ENCODE measurements around the gene MICOS13.
"Not testable (repeated sequence)": the region's sequence is repeated elsewhere in the genome, so short reads cannot be mapped to it uniquely, and the experiment has no call there.

Gene MICOS13

DNA sequence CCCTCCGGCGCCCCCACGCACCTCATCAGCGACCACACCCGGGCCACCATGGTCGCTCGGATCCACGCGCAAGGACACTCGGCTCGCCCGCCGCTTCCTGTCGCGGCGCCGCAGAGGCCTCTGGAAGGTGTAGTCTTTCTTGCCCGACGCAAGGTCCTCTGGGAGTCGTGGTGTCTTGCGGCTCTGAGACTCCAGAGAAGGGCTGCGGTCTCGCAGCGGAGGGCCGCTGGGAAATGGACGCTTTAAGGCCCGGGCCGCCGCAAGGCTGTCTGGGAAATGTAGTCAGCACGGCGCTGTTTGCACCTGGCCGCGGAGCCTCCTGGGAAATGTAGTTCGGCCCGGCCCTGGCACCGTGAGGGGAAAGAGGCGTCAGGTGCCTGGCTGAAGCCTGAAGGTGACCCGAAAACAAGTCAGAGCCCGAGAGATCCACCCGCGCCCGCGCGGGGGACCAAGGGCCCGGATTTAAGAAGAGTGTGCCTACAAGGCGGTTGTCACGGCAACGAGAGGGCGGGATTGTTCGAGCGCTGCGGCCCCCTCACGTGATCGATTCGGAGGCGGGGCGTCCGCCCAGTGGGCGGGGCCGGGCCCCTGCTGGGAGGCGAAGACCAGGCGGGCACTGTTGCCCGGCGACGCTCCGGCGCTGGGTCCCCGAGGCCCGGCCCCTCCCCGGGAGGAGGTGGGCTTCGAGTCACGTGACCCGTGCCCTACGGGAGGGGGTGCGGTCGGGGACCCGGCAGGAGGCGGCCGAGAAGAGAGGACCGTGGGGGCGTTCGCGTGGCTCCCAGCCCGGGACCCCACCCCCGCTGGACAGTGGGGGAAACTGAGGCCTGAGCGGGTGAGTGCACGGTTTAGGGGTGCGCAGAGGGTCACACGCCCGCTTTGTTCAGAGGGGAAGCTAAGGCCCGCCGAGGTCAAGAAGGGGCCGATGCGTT lies at the start of gene MICOS13, which contains the start of gene HSD11B1L:
Gene MICOS13, minus strand, starts transcription at position 80 of the 932 bp plus-strand sequence. Its CDS starts 30 bp downstream, at position 50.
Gene HSD11B1L, plus strand, starts transcription at position 591 of the 932 bp plus-strand sequence. CDS start 3,806 bp downstream, outside the sequence.
- DNase-seq (ENCODE audit: low read depth in 2 of 2), result peak; percentile 93 to 96

DNA sequence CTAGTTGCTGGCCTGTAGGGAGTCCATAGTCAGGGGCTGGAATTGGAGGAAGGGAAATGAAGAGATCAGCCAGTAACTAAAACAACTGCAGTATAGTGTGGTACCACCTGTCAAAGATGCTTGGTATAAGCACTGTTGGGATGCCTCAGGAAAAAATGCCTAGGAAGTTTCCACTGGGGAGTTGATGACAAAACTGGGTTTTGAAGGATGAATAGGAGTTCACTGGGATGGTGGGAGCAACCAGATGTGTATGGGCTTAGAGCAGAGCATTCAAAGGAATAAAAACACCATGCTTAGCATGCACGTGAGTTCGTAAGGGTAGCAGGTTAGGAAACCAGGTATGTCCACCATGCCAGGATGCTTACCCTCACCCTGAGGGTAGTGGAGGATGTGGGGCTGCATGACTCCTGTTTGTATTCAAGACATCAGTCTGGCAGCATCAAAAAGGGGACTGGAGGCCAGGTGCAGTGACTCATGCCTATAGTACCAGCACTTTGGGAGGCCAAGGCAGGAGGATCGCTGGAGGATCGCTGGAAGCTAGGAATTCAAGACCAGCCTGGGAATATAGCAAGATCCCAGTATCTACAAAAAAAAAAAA lies 47.2 kb upstream of the MICOS13 start:
- DNase-seq (ENCODE audit: low read depth in 2 of 2), result no peak

GRCh38 chr19:5719961-5720790 lies 39.9 kb upstream of the MICOS13 start, which contains the start of the genes CATSPERD and LONP1:
CATSPERD (plus strand) TSS chr19:5720637; CDS start chr19:5720738, 101 bp downstream.
LONP1 (minus strand) TSS chr19:5720146; CDS start chr19:5720132, 14 bp downstream.
- peak; percentile 96 to 98 for DNase-seq (ENCODE audit: low read depth in 2 of 2)

DNA sequence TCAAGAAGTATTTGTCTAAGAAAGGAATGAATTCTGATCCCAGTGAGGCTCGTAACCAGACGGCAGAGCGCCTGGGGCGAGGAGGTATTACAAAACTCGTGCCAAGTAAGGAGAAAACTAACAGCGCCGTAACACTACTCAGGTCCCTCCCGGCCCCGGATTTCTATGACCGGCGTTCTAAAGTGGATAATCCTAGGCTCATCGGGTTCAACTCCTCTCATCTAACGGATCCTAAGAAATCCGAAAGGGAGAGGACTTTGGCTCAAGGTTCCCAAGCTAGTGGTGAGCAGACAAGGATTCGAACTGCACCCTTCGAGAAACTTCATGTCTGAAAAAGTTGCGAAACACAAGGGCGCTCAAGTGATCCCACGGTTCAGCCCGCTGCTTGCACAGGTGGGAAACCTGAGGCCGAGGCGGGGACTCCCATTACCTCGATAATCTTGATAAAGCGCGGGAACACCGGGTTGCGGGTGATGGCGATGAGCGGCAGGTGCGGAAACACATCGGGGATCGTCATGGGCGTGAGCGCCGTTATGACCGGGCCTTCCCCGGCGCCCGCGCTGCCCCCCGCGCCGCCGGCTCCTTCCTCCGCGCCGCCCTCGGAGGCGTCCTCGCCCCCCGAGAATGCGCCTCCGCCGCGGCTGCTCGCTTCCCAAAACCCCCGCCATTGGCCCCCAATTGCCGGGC lies 39.1 kb upstream of the MICOS13 start:
- no peak for DNase-seq (ENCODE audit: low read depth in 2 of 2)

GRCh38 chr19:5718579-5719273 lies 38.4 kb upstream of the MICOS13 start:
- DNase-seq (ENCODE audit: low read depth in 2 of 2), result peak in 1 of 2 donors; percentile 40

GRCh38 chr19:5718037-5718578 lies 37.8 kb upstream of the MICOS13 start:
- peak in 1 of 2 donors; percentile 62 for DNase-seq (ENCODE audit: low read depth in 2 of 2)

DNA sequence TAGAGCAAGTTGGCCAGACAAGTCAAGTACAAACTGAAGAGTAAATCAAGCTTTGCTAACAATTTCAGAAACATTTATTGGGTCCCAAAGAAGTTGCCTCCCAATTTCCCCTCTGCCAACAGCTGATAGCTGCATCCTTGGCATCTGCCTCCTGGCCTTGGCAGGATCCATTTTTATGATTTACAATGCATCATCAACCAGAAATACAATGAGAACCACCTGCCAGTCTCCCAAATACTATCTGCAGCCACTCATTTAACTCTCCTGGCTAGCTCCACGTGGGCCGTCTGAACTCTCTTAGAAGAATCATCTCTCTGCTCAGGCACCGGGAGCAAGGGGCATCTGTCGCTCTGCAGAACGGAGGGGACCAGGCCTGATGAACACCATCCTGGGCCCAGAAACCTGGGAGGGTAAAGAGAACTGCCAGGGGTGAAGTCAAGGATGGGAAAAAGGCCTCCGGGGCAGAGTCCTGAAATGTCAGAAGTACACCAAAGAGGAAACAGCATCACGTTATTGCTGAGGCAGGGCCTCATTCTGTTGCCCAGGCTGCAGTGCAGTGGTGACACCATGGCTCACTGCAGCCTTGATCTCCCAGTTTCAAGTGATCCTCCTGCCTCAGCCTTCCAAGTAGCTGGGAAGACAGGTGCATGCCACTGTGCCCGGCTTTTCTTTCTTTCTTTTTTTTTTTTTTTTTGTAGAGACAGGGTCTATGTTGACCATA lies 37.1 kb upstream of the MICOS13 start:
- DNase-seq (ENCODE audit: low read depth in 2 of 2), result no peak

DNA sequence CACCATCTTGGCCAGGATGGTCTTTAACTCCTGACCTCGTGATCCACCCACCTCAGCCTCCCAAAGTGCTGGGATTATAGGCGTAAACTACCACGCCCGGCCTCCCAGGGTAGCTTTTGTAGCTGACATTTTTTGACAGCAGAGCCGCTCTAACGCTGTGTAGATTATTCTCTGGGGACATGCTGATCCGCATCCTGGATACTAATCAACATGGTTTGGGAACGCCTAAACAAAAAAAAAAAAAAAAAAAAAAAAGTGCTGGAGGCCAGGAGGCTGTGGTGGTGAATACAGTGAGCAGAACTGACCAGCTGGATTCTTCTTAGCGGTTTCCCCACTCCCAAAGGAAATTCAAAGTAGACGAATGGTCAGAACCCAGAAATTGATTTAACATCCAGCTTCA lies 34.5 kb upstream of the MICOS13 start:
- no peak for DNase-seq (ENCODE audit: low read depth in 2 of 2)

DNA sequence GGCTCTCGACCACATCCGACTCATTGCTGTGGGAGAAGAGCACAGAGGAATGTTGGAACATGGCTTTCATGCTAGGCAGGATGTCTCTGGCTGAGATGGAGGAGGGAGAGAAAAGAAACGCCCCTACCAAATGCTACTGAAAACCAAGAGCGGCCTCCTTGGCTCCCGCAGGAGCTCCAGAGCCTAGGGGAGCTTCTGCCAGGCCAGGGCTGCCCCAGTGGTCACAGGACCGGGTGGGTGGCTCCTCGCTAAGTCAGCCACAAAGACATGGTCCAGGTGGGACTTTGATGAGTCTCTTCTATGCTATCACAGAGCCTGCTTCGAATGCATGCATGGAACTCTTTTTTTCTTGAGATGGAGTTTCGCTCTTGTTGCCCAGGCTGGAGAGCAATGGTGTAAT lies 32.9 kb upstream of the MICOS13 start:
- no peak for DNase-seq (ENCODE audit: low read depth in 2 of 2)

GRCh38 chr19:5711713-5712161 lies 31.4 kb upstream of the MICOS13 start:
- DNase-seq (ENCODE audit: low read depth in 2 of 2), result no peak

DNA sequence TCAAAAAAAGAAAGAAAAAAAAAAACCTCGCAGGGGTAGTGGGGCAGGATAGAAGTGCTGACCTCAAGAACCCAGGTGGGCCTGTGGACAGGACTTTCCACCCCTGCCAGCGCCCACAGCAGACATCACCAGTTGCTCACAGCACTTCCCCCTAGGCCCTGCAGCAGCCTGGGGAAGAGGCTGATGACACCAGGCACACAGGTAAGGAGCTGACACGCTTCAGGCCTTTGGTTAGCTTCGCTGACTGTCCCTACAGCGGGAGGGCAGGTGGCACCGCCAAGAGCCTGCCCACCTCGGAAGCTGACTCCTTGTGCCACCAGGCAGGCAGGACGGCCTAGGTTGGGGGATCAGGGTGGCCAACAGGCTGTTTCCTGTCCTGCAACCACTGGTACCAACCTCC lies 30.7 kb upstream of the MICOS13 start:
- no peak for DNase-seq (ENCODE audit: low read depth in 2 of 2)

DNA sequence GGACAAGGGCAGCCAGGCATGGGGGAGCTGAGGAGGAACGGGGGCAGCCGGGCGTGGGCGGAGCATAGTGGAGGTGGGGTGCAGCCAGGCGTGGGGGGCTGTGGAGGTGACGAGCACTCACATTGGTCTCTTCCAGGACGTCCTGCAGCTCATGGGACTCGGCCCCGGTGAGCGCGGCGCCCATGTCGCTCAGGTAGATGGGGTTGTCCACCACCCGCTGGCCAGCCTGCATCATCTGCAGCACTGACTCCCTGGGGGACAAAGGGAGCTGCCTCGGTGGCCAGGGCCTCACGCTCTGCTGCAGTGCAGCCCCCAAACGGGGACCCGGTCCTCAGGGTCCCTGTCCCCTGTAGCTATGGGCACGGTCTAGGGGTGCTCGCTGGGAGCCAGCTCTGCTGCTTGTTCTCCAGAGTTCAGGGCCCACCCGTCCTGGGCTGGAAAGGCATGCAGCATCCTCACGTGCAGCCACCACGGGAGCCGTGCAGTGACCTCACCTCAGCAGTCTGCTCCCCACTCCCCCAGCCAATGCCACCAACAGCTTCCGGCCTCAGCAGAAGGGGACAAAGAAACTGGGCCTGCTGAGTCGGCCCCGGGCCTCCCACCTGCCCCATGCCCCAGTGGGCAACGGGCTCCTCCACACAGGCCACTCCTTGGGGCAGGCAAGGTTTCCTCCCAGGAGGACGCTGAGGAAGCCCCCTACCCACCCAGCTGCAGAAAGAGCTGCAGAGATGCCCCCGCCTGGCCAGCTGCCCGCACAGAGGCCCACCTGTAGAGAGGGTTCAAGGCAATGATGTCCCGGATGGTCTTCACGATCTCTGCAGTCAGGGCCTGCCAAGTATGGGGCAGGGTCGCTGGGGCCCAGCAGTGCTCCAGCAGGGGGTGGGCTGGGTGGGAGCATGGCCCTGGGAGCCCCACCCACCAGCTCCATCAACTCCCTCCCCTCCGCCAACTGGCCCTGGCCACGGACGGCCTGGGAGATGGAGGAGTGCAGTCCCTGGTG lies 27.6 kb upstream of the MICOS13 start:
- no peak for DNase-seq (ENCODE audit: low read depth in 2 of 2)

GRCh38 chr19:5706876-5707573 lies 26.7 kb upstream of the MICOS13 start:
- no peak for DNase-seq (ENCODE audit: low read depth in 2 of 2)

DNA sequence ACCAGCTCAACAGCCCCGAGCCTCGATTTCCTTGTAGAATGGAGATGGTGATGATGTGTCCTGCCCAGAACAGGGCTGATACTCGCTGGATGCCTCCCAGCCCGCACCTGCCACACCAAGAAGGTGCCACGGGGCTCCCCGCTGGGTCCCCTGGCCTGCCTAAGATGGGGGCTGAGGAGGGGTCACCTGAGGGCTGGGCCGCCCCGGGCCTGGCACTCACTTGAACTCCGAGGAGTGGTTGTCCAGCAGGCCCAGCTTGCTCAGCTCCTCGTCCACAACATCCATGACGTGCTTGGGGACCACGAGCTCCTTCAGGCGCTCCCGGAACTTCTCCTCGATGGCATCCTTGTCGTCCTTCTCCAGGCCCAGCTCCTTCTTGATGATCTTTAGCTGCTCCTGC lies 25.2 kb upstream of the MICOS13 start:
- no peak for DNase-seq (ENCODE audit: low read depth in 2 of 2)

- no peak for DNase-seq (ENCODE audit: low read depth in 2 of 2)
Measured at GRCh38 chr19:5703819-5704818, 23.8 kb upstream of the MICOS13 start.

GRCh38 chr19:5702053-5702410 lies 21.7 kb upstream of the MICOS13 start:
- not testable (repeated sequence) for DNase-seq (ENCODE audit: low read depth in 2 of 2)

Measured in stimulated activated CD8-positive, alpha-beta memory T cell treated with anti-CD3 and anti-CD28 coated beads, Interleukin-2, amount 100 ng/mL, for 48 hours (primary cell).